DLD1 (cell line): Measurements from ENCODE around the gene SCN4A.

ENCODE experiments used
- in situ Hi-C: cut with HindIII; loops from 2 replicates; pipeline ENCODE4 v1.10.0; 2017; ENCODE audit warnings: low sequenced_read_pairs

SCN4A gene

GRCh38 chr17:63939401-63939800 is 33.3 kb downstream of the SCN4A start:
- in situ Hi-C loops: no loop called here

- in situ Hi-C loops: no loop called here
These were observed 34.8 kb downstream of the SCN4A start for GRCh38 chr17:63937920-63938319.

GRCh38 chr17:63937319-63937718 is 35.4 kb downstream of the SCN4A start:
- in situ Hi-C loops: no loop called here

GRCh38 chr17:63934183-63935112 is 38.3 kb downstream of the SCN4A start:
- in situ Hi-C loops: no loop called here

- in situ Hi-C loops: no loop called here
These were observed 39.1 kb downstream of the SCN4A start for GRCh38 chr17:63933598-63933997.

- in situ Hi-C loops: no loop called here
These were observed 40.0 kb downstream of the SCN4A start for GRCh38 chr17:63932721-63933120.

- in situ Hi-C loops: no loop called here
These were observed 40.6 kb downstream of the SCN4A start, which contains the start of gene CD79B for GRCh38 chr17:63931981-63932561. Gene CD79B, minus strand, starts transcription at chr17:63932331. Its CDS starts 70 bp downstream, at chr17:63932261.

GRCh38 chr17:63930951-63931575 is 41.7 kb downstream of the SCN4A start:
- in situ Hi-C loops: no loop called here

- in situ Hi-C loops: loop anchor here (10.0 kb wide), 1 partner anchor 85 kb away; no protein-coding TSS in a partner anchor
These were observed 42.6 kb downstream of the SCN4A start for GRCh38 chr17:63929860-63930766.

- in situ Hi-C loops: loop anchor here (10.0 kb wide), 1 partner anchor 86 kb away; no protein-coding TSS in a partner anchor
These were observed 43.6 kb downstream of the SCN4A start for GRCh38 chr17:63928966-63929695.

- in situ Hi-C loops: loop anchor here (10.0 kb wide), 1 partner anchor 87 kb away; no protein-coding TSS in a partner anchor
These were observed 44.5 kb downstream of the SCN4A start for GRCh38 chr17:63928172-63928666.

- in situ Hi-C loops: loop anchor here (10.0 kb wide), 1 partner anchor 87 kb away; no protein-coding TSS in a partner anchor
These were observed 45.1 kb downstream of the SCN4A start for GRCh38 chr17:63927464-63928171.

GRCh38 chr17:63926164-63926563 is 46.6 kb downstream of the SCN4A start:
- in situ Hi-C loops: loop anchor here (10.0 kb wide), 1 partner anchor 89 kb away; no protein-coding TSS in a partner anchor

GRCh38 chr17:63925615-63926014 is 47.1 kb downstream of the SCN4A start:
- in situ Hi-C loops: loop anchor here (10.0 kb wide), 1 partner anchor 89 kb away; no protein-coding TSS in a partner anchor

GRCh38 chr17:63922402-63922801 is 50.3 kb downstream of the SCN4A start:
- in situ Hi-C loops: loop anchor here (10.0 kb wide), 1 partner anchor 92 kb away; no protein-coding TSS in a partner anchor

- in situ Hi-C loops: loop anchor here (10.0 kb wide), 1 partner anchor 94 kb away; no protein-coding TSS in a partner anchor
These were observed 51.9 kb downstream of the SCN4A start for GRCh38 chr17:63920779-63921178.

- in situ Hi-C loops: loop anchor here (10.0 kb wide), 1 partner anchor 95 kb away; no protein-coding TSS in a partner anchor
These were observed 52.7 kb downstream of the SCN4A start for GRCh38 chr17:63920050-63920449.

GRCh38 chr17:63919311-63919723 is 53.4 kb downstream of the SCN4A start:
- in situ Hi-C loops: no loop called here
